ENCODE measurements around the gene IKZF3.
"Not testable (repeated sequence)": the region's sequence is repeated elsewhere in the genome, so short reads cannot be mapped to it uniquely, and the experiment has no call there.

The IKZF3 gene

GRCh38 chr17:39754161-39754957, 109.8 kb downstream of the IKZF3 start:
- peak; percentile 78 to 81 for DNase-seq

GRCh38 chr17:39753514-39754160, 110.5 kb downstream of the IKZF3 start:
- DNase-seq, result peak in 1 of 2 donors; percentile 7

- DNase-seq, result no peak
Observed at GRCh38 chr17:39752241-39752881, 111.8 kb downstream of the IKZF3 start.

- DNase-seq, result no peak
Observed at GRCh38 chr17:39751637-39752036, 112.5 kb downstream of the IKZF3 start.

GRCh38 chr17:39751016-39751543, 113.0 kb downstream of the IKZF3 start:
- no peak for DNase-seq

- DNase-seq, result no peak
Observed at GRCh38 chr17:39750131-39751015, 113.7 kb downstream of the IKZF3 start.

- not testable (repeated sequence) for DNase-seq
Observed at GRCh38 chr17:39748444-39749034, 115.6 kb downstream of the IKZF3 start.

- no peak for DNase-seq
Observed at GRCh38 chr17:39747745-39748144, 116.4 kb downstream of the IKZF3 start.

- no peak for DNase-seq
Observed at GRCh38 chr17:39746145-39746461, 118.0 kb downstream of the IKZF3 start.

GRCh38 chr17:39745335-39746144, 118.6 kb downstream of the IKZF3 start:
- DNase-seq, result no peak

GRCh38 chr17:39744836-39745215, 119.3 kb downstream of the IKZF3 start:
- DNase-seq, result no peak

GRCh38 chr17:39744075-39744835, 119.9 kb downstream of the IKZF3 start:
- no peak for DNase-seq

- DNase-seq, result no peak
Observed at GRCh38 chr17:39742856-39743436, 121.2 kb downstream of the IKZF3 start.

- DNase-seq, result no peak
Observed at GRCh38 chr17:39742126-39742855, 121.8 kb downstream of the IKZF3 start.

GRCh38 chr17:39740357-39741111, 123.6 kb downstream of the IKZF3 start:
- DNase-seq, result no peak

- no peak for DNase-seq
Observed at GRCh38 chr17:39739885-39740356, 124.2 kb downstream of the IKZF3 start.

GRCh38 chr17:39738983-39739884, 124.9 kb downstream of the IKZF3 start:
- DNase-seq, result no peak

GRCh38 chr17:39738568-39738901, 125.6 kb downstream of the IKZF3 start:
- no peak for DNase-seq
